ENCODE measurements around the gene BCHE. TPM values are rescaled to one million over a fixed set of nuclear protein-coding genes. Genes with fewer than 3 reads are reported as not detected.

The BCHE gene
- 10 to 100 TPM; 11.2 to 12.9 (median 12.2) TPM for polyA plus RNA-seq (ENCODE audit: insufficient read length in 3 of 3)

DNA sequence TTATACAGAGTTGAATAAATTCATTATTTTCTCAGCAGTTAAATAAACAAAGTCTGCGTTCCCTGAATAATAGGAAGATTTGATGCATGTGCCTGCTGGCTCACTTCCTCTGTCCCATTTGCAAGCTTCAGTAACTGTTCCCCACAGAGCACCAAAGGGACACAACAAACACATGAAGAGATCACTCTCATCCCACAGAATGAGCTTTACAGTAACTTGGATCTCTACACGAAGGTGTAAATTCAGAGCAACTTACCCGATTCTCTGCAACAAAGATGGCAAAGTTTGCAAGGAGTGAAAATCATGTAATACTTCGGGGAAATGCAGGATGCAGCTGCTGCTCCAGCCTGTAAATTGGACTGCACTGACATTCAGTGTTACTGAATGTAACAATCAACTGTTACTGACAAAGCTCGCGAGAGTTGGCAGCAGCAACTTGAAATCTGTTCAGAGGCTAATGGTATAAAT is at the start of gene BCHE:
Gene BCHE (minus strand): TSS at position 366 of the 468 bp plus-strand sequence. CDS start 6,390 bp downstream, outside the sequence.
- DNase-seq (ENCODE audit: low read depth in 3 of 3, low spot score in 2 of 3): peak in 2 of 3 donors; percentile 14 to 18

DNA sequence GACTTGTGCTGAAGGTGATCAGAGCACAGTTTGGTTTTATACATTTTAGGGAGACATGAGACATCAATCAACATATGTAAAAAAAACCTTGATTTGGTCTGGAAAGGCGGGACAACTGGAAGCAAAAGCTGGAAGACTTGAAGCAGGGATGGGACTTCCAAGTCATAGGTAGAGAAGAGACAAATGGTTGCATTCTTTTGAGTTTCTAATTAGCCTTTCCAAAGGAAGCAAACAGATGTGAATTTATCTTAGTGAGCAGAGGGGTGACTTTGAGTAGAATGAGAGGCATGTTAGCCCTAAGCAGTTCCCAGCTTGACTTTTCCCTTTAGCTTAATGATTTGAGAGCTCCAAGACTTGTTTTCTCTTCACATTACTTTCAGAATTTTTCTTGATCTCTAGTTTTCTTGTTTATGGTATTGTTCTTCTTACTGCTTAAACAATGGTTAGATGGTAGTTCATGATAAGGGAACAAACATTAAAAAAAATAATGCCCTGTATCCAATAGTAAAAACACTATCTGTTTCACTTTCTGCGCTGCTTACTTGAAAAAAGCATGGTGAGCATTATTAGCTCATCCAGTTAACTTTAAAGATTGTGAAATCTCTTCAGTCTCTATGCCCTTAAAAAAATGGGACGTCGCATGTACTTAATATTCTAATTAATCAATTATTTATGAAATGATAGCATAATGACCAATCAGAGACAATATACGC is 48.5 kb upstream of the BCHE start:
- no peak for DNase-seq (ENCODE audit: low read depth in 3 of 3, low spot score in 2 of 3)

DNA sequence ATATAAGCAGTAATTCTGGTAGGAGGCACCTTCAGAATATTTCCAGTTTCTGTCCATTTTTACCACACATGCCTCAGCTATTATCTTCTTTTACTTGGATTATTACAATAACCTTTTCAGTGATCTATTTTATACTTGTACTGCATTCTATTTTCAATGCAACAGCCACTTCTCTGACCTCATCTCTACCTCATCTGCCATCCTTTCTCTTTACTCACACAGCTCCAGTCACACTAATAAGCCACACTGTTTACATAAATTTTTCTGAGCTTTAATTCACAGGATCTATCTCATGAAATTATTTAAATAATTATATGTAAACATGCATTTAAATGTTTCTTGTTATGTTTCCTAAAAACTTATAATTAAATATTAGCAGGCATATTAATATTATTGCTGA is 47.3 kb upstream of the BCHE start:
- DNase-seq (ENCODE audit: low read depth in 3 of 3, low spot score in 2 of 3): no peak

DNA sequence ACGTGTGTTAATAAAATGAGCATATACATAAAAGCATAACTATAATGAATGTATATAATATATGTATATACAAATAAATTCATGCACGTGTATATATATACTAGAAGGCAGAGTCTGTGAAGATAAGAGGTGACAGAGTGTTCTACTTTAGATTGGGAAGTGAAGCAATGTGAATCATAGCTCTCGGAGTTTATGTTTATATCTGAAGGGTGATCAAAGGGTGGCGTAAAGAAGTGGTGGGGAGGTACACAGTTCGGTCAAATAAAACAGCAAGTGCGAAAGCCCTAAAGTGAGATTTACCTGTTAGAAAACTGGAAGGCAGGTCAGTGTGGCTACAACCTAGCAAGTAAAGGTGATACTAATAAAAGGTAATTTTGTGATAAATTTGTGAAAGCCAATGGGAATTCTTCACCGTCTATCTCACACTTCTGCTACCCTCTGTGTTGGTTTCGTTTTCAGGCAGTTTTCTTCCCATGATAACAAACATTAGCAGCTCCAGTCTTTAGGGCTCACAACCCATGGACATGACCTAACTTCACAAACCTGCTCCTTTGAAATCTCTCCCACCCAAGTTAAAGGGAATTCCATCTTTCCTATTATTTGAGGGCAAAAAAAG is 46.7 kb upstream of the BCHE start:
- DNase-seq (ENCODE audit: low read depth in 3 of 3, low spot score in 2 of 3): no peak

DNA sequence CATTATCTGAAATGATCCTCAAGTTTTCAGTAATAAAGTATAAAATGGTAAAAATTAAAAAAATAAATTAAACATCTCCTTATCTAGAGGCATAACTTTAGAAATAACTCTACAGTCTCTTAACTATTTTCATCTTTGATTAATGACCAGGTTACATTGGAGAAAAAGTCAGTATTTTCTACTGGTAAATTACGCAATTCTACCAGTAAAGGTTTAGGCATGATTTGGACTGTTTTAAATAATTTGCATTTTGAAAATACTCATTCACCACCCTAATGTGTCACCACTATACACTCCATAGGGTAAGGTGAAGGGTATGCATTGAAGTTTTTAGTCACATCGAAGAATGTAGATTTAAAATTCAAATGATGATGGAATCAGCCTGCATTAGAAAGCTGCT is 45.9 kb upstream of the BCHE start:
- DNase-seq (ENCODE audit: low read depth in 3 of 3, low spot score in 2 of 3): no peak

DNA sequence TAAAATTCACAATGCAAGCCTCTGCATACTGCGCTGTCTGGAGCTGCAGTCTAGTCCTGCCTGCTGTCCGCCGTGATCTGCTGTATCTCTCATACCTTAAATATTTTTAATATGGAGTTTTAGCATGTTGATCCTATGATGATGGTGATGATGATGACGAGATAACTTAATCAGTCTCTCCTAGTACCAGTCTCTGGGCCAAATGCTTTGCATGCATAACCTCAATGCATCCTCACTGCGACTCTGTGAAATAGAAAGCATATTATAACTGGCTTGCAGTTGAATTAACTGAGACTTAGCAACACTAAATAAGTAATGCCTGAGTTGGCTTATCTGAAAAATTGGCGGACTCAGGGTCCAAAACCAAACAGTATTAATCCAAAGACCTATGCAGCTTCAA is 38.4 kb upstream of the BCHE start:
- no peak for DNase-seq (ENCODE audit: low read depth in 3 of 3, low spot score in 2 of 3)

DNA sequence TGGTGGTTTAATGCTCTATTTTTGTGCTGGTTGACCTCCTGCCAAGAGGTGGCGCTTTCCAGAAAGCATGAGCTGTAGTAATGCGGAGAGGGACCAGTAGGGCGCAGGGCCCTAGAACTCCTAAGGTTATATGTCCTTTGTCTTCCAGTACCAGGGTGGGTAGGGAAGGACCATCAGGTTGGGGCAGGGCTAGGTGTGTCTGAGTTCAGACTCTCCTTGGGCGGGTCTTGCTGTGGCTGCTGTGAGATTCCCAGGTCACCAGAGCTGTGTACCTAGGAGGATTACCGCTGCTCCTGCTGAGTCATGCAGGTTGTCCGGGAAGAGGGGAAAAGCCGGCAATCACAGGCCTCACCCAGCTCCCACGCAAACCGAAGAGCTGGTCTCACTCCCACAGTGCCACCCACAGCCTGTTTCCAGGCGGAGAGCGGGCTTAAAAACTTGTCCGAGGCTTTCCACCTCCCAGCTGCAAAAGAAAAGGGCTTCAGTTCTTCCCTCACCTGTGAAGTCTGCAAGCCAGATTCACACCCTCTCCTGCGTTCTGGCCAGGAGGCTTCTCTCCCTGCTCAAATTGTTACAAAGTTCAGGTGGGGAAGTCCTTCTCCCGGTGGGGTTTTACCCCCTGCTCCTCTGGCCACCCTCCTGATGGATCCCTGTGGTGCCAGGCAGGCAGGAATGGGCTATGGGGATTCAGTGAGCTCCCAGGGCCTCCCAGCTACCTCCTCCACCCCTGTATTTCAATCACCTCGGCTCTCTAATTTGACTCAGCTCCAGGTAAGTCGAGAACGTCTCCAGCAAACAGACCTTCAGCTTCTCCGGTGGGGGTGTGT is 37.7 kb upstream of the BCHE start:
- no peak for DNase-seq (ENCODE audit: low read depth in 3 of 3, low spot score in 2 of 3)

DNA sequence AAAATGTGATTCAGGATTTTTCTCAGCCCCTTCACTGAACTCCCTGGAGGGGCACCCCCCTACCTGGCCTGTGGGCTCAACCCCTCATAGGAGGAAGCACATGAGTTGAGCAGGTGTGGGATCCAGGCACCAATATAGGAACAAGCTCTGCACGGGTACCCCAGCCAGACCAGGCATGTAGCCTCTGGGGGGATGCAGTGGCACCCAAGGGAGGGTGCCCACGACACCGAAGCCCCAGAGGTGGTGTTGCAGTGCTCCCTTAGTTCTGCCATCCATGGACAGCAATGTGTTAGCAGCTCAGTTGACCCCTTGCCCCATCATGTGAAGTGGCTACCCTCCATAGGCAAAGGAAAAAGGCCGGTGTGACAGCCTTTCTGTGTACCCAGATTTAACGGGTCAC is 30.9 kb upstream of the BCHE start:
- DNase-seq (ENCODE audit: low read depth in 3 of 3, low spot score in 2 of 3): no peak

DNA sequence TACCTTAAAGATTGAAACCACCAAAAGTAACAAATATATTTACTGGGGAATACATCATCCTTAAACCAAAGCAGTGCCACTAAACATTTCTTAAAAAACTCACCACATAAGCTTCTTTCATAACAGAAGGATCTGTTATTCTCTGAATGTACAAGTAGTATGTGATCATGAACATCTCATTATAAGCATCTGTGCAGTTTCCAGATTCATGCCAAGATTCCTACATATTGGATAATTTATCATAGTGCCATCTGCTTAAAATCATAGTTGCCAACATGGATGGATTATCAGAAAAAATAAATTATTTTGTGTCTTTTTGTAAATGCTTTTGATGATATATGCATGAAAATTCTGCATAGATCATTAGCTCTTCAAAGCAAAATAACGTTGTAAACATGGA is 21.8 kb upstream of the BCHE start:
- DNase-seq (ENCODE audit: low read depth in 3 of 3, low spot score in 2 of 3): no peak

DNA sequence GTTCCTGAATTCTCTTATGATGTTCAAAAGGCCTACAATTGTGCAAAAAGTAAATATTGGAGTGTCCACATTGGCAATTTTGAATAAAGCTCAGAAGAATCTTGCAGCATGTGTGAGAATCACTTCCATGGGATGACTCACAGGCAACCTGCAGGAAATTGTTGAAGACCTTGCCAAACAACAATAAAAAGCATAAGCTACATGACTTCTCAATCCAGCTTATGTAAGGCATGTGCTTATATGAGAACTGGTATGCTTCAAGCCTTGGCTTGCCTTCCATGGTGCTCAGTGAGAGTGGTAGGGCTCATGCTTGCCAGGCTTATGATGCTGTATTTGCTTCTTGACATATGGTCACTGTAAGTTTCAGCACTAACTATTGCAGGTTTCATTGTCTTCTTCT is 18.4 kb upstream of the BCHE start:
- no peak for DNase-seq (ENCODE audit: low read depth in 3 of 3, low spot score in 2 of 3)

DNA sequence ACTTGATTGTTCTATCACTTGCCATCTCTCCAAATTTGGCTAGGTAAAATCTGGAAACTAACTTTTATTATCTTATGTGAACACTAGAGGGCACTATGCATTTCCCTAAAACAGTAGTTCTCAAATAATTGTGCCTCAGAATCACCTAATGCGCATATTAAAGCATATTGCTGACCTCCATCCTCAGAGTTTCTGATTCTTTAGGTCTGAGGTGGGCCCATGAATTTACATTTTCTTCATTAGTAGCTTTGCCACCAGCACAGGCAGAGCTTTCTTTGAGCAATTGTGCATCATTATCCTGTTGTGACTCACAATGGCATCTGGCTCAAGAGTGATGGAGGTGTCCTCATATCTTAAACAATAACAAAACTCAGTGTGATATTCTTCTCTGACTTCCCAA is 17.5 kb upstream of the BCHE start:
- DNase-seq (ENCODE audit: low read depth in 3 of 3, low spot score in 2 of 3): no peak

DNA sequence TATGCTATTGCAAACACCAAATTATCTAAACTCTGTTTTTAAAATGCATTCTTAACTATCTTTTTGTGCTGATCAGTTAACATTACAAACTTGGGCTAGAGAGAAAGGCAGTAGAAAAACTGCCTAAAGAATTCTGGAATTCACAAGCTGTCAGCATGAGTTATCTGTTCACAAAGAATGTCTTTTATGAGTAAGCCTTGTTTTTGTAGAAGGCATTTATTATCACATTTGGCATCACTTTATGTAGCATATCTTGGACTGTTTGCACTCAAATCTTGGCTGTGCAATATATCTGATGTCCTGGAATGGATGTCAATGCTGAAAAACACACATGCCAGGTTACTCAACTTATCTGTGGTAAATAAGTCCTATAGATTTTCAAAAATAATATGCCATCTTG is 15.5 kb upstream of the BCHE start:
- DNase-seq (ENCODE audit: low read depth in 3 of 3, low spot score in 2 of 3): no peak

DNA sequence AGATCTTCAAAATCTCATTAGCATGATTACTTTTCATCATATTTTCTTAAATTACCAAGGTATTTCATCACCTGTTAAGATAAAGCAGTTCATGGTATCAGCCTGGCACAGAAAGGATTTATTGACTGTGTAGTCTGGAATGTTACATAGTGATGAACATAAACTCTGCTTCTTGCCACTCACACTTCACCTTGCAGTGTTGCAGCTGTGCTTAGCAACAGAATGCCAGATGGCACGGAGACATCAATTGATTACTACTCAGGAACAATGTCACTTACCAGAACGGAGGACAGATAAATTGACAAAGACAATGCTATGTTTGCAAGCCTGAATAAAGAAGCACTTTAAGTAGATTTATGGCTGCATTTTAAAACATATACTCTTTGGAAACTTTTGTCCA is 15.0 kb upstream of the BCHE start:
- no peak for DNase-seq (ENCODE audit: low read depth in 3 of 3, low spot score in 2 of 3)

DNA sequence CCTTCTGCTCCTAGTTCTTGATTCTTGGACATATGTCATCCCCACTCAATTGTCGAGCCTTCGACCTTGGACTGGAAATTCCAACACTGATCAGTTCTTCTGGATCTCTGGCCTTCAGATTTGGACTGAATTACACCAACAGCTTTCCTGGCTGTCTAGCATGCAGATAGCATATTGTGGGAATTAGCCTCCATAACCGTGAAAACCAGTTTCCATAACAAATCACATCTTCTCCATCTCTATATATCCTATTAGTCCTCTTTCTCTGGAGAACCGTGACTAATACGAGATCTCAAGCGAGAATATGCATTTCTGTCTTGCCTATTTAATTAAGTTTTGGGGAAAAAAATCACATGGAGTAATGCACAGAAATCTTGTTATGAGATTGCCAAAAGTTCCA is 8.8 kb upstream of the BCHE start:
- DNase-seq (ENCODE audit: low read depth in 3 of 3, low spot score in 2 of 3): no peak

DNA sequence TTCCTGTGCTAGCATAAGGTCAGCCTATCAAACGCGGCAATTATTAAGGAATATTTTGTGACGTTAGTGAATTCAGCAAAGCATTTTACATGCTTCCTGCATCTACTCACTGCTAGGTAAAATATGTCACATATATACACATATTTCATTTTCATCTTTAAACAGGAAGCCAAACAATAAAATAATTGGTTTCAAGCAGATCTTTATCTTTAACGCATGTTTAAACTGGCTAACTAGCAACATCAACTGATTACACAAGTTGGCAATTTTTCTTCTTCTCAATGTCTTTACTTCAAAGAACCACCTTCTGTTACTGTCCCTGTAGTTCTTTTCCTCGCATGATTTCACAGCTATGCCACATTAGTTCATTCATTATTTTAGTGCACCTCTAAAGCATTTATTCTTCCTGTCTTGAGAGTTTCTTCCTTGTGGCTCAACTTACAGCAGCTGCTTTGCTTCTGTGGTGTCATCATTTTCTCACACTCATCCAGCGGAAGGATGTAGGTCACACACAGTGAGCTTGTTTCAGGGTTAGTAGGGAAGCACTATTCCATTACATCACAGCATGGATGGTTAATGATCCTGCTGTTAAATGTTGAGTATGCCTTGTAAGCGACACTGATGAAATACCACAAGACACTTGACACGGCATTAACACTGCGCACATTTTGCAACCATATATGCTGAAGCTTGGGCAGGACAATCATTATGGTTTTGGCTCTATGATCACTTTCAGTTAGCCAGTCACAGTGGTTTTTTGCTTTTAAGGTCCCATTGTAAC is 2.3 kb upstream of the BCHE start:
- peak in 2 of 3 donors; percentile 8 to 50 for DNase-seq (ENCODE audit: low read depth in 3 of 3, low spot score in 2 of 3)

DNA sequence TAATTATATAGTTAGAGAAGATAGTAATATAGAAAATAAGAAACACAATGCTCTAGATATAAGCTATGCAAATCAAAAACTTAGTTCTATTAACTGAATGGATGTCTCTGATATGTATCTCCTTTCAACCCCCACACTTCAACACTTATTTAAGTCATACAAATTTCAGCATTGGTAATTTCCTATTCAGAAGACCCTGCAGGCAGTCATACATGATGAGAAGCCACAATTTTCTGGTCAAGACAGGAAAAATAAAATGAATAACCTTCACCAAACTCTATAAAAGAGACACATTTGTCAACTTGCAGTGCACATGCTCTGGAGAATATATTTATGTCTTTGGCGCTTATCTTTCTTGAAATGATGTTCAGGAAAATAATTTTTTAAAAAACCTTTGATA is 578 bp upstream of the BCHE start:
- no peak for DNase-seq (ENCODE audit: low read depth in 3 of 3, low spot score in 2 of 3)

DNA sequence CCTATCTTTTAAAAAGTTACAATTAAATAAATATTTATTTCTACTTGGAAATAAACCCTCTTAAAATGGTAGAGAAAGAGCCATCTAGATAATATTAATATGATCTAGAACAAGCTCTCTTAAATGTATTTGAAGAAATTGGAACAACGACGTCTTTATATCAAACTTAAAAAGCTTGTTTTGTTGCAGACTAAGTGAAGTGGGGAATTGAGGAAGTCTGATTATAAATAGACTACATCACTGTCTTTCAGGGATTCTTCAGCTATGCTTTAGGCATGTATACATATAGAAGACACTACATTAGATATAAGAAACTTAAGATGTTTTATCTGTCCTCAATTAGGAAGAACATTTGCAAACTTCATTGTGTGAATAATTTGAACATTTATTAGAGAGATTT is 1.8 kb downstream of the BCHE start:
- no peak for DNase-seq (ENCODE audit: low read depth in 3 of 3, low spot score in 2 of 3)

DNA sequence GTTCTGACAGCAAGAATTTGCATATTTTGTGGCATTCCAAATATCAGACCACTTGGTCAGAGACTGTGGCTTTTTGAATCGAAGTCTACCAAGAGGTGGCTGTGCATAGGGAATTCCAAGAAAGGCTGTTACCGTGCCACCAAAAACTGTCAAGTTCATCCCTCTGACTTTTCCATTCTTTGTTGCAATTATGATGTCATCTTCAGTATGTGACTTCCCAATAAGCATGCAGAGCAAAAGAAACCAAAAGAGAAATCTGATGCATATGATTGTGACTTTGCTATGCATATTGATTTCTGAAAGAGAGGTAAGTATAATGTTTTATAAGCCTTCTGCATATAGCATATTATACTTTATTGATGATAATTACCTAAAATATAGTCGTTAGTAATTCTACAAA is 6.5 kb downstream of the BCHE start:
- DNase-seq (ENCODE audit: low read depth in 3 of 3, low spot score in 2 of 3): no peak

DNA sequence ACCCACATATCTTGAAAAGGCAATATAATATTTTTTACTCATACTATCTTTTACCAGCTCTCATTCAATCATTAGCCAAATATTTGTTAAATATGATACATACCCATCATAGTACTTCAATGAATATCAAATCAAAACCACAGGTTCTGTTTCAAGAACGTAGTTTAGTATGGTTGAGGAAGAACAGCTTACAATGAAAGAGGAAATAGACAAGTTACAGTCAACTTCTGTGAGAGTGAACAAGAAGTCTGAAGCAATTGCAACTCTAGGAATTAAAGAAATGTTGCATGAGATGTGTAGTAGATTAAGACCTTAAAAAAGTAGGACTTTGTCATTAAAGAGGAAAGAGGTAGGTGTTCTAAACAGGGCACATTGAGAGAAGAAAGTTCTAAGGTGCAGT is 9.3 kb downstream of the BCHE start:
- no peak for DNase-seq (ENCODE audit: low read depth in 3 of 3, low spot score in 2 of 3)

DNA sequence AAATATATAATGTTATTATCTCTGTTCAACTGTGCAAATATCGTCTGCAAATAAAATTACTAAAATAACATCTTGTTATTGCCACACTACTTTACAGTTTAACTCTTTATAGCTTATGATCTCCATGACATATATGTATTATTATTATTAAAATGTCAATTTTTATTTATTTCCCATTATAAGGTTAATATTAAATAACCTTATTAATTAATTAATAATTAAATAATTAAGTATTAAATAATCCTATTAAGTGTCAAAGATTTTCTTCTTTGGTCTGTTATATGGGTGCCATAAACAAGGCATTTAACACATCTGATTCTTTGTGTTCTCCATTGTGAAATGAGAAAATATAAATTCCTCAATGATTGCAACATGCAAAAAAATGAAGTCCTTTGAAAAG is 10.0 kb downstream of the BCHE start:
- no peak for DNase-seq (ENCODE audit: low read depth in 3 of 3, low spot score in 2 of 3)

DNA sequence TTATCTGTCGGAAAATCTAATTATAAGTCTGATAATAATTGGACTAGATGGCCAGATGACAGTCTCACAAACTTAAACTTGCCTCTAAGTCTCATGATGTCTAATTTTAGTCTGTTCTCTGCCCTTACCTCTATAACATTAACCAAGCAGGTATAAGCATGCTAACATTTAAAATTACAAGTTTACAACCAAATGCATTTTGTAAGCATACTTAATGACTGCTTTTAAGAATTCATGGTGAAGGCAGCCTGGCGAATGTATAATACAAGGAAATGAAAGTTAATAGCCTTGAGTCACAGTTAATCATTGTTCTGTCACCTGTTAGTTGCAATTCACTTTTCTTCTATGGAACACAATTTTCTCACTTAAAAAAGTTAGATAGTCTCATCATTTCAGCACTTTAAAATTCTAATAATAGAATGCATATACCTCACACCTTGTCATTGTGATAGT is 16.5 kb downstream of the BCHE start:
- DNase-seq (ENCODE audit: low read depth in 3 of 3, low spot score in 2 of 3): no peak
